H1 (cell line): Measurements from ENCODE around the gene SCYGR4. TPM values are rescaled to one million over a fixed set of nuclear protein-coding genes. Genes with fewer than 3 reads are reported as not detected.

ENCODE experiments used
- ATF3 ChIP-seq: IDR thresholded peaks from 2 replicates; pipeline ENCODE4 v1.6.1; 2011; ENCODE audit warnings: low read depth, mild to moderate bottlenecking, low read length; ENCODE audit not compliant: insufficient read depth
- CEBPB ChIP-seq: IDR thresholded peaks from 2 replicates; pipeline ENCODE4 v1.6.1; 2012; ENCODE audit warnings: low read depth, low read length
- JUN ChIP-seq: IDR thresholded peaks from 2 replicates; pipeline ENCODE4 v1.6.1; 2011; ENCODE audit warnings: low read depth, mild to moderate bottlenecking, improper control_type of control experiment, low read length
- JUND ChIP-seq: IDR thresholded peaks from 2 replicates; pipeline ENCODE4 v1.6.1; 2011; ENCODE audit warnings: mild to moderate bottlenecking, improper control_type of control experiment, low read length
- RAD21 ChIP-seq, 2 experiments: IDR thresholded peaks in 1 of 2; conservative IDR thresholded peaks in 1 of 2; 2 replicates each; pipeline ENCODE4 v1.6.1; 2011; ENCODE audit warnings: low read depth in 2 of 2, low read length in 2 of 2, improper control_type of control experiment in 1 of 2, inconsistent platforms in 1 of 2, mild to moderate bottlenecking in 1 of 2, moderate library complexity in 1 of 2
- RNF2 ChIP-seq: fragments of 200-900, 300-1000 bp; sonication (generic); IDR thresholded peaks from 2 replicates; pipeline ENCODE4 v1.7.1; 2016; ENCODE audit warnings: borderline replicate concordance, low read depth, mild to moderate bottlenecking, antibody characterized with exemption, low read length; ENCODE audit not compliant: poor library complexity, severe bottlenecking; ENCODE audit errors: missing control alignments
- RXRA ChIP-seq: IDR thresholded peaks from 2 replicates; pipeline ENCODE4 v1.6.1; 2011; ENCODE audit warnings: low read depth, mild to moderate bottlenecking, low read length, moderate library complexity; ENCODE audit not compliant: insufficient read depth
- SIN3A ChIP-seq, 2 experiments: IDR thresholded peaks in 1 of 2; conservative IDR thresholded peaks in 1 of 2; 2 replicates each; pipeline ENCODE4 v1.6.1; 2011 to 2012; ENCODE audit warnings: low read length in 2 of 2, improper control_type of control experiment in 1 of 2, low read depth in 1 of 2, mild to moderate bottlenecking in 1 of 2
- SIRT6 ChIP-seq: IDR thresholded peaks from one replicate; pipeline ENCODE4 v1.7.1; 2012; ENCODE audit warnings: low read length, inconsistent platforms
- TBP ChIP-seq: IDR thresholded peaks from 2 replicates; pipeline ENCODE4 v1.6.1; 2011; ENCODE audit warnings: low read depth, low read length, improper control_type of control experiment
- YY1 ChIP-seq: IDR thresholded peaks from 2 replicates; pipeline ENCODE4 v1.6.1; 2011; ENCODE audit warnings: low read depth, mild to moderate bottlenecking, low read length
- polyA plus RNA-seq, 7 experiments: library from polyadenylated mRNA; depleted of rRNA in 3 of 7; stranded (reverse) in 5 of 7; unstranded in 2 of 7; fragments of >200 nt in 5 of 7; fragments of 200-250 nt in 2 of 7; gene quantifications; 1 replicate in 5 of 7; 2 replicates in 1 of 7; 4 replicates in 1 of 7; pipeline versions ENCODE4 v1.2.1 to v1.2.3, GENCODE V29; 2011 to 2013; ENCODE audit warnings: missing spikeins in 2 of 7, mixed read lengths in 2 of 7
- total RNA-seq: library from RNA; stranded (reverse); fragmentation: NEBNext Ultra II Directional; extraction: Animal tissue kit (Norgen Biotek cat#: 25700); gene quantifications from 2 replicates; pipeline ENCODE4 v1.2.1, GENCODE V29; 2021

Gene SCYGR4
- total and polyA plus RNA-seq, 2 of the 8 experiments (the other 6 are each of a cell fraction or from before 2014, with no cell fraction given) = not detected

DNA sequence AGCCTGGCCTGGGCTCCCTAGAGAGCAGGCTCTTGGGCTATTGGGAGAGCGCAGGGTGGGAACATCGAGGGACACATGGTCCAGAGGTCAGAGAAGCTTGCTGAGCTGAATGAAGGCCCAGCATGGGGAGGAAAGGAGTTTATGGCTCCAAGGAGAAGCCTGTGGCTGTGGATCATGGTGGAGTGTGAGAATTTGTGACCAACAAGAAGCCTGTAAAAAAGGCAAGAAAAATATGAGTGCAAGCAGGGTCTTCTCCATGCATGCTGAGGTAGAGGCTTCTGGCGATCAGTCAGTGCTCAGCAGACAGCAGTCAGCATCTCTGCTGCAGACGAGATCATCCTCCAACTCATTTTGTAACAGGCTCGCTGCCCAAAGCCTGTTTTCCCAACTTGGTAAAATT, 1.4 kb upstream of the SCYGR4 start (continued):
- TF ChIP-seq JUN (no peak), RNF2 (no peak), ATF3 (no peak), RXRA (no peak), JUND (no peak), RAD21 (IDR thresholded peaks at IDR 0.05 in 1 of 2, conservative IDR thresholded peaks at IDR 0.05 in 1 of 2; ENCODE audit: low read depth in 2 of 2, low read length in 2 of 2) (no peak), SIN3A (conservative IDR thresholded peaks at IDR 0.05 in 1 of 2, IDR thresholded peaks at IDR 0.05 in 1 of 2; ENCODE audit: low read depth in 1 of 2, low read length in 2 of 2) (no peak), SIRT6 (no peak), YY1 (no peak), TBP (no peak), CEBPB (no peak)
